Measurements from ENCODE around the gene RTP3. TPM values are rescaled to one million over a fixed set of nuclear protein-coding genes. Genes with fewer than 3 reads are reported as not detected.

Gene RTP3
- total and polyA plus RNA-seq, 2 of the 8 experiments (the other 6 are each of a cell fraction or from before 2014, with no cell fraction given) = 0.08 TPM; not detected in 1

DNA sequence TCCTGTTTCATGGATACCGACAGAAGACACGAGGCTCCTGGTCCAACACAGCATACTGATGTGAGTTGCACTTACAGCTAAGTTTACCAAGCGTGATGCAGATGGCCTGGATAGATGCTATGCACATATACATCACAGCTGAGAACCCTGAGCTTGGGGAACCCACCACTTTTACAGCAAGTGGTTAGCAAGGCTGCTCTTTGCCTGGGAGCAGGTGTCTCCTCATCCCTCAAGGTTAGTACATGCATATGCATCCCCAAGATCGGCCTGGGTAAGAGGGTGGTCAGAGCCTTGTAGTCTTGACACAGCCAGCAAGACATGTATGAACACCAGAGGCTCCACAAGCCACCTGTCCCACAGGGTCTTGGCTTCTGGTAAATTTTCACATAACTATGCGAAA, 40.0 kb downstream of the RTP3 start (continued):
- TF ChIP-seq BRCA1 (IDR thresholded peaks at IDR 0.05; ENCODE audit: low read depth, low read length) = no peak
- TF ChIP-seq, protein P1, sequence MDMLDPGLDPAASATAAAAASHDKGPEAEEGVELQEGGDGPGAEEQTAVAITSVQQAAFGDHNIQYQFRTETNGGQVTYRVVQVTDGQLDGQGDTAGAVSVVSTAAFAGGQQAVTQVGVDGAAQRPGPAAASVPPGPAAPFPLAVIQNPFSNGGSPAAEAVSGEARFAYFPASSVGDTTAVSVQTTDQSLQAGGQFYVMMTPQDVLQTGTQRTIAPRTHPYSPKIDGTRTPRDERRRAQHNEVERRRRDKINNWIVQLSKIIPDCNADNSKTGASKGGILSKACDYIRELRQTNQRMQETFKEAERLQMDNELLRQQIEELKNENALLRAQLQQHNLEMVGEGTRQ (IDR thresholded peaks at IDR 0.05; ENCODE audit: low read length) = no peak
- TF ChIP-seq, protein P2, sequence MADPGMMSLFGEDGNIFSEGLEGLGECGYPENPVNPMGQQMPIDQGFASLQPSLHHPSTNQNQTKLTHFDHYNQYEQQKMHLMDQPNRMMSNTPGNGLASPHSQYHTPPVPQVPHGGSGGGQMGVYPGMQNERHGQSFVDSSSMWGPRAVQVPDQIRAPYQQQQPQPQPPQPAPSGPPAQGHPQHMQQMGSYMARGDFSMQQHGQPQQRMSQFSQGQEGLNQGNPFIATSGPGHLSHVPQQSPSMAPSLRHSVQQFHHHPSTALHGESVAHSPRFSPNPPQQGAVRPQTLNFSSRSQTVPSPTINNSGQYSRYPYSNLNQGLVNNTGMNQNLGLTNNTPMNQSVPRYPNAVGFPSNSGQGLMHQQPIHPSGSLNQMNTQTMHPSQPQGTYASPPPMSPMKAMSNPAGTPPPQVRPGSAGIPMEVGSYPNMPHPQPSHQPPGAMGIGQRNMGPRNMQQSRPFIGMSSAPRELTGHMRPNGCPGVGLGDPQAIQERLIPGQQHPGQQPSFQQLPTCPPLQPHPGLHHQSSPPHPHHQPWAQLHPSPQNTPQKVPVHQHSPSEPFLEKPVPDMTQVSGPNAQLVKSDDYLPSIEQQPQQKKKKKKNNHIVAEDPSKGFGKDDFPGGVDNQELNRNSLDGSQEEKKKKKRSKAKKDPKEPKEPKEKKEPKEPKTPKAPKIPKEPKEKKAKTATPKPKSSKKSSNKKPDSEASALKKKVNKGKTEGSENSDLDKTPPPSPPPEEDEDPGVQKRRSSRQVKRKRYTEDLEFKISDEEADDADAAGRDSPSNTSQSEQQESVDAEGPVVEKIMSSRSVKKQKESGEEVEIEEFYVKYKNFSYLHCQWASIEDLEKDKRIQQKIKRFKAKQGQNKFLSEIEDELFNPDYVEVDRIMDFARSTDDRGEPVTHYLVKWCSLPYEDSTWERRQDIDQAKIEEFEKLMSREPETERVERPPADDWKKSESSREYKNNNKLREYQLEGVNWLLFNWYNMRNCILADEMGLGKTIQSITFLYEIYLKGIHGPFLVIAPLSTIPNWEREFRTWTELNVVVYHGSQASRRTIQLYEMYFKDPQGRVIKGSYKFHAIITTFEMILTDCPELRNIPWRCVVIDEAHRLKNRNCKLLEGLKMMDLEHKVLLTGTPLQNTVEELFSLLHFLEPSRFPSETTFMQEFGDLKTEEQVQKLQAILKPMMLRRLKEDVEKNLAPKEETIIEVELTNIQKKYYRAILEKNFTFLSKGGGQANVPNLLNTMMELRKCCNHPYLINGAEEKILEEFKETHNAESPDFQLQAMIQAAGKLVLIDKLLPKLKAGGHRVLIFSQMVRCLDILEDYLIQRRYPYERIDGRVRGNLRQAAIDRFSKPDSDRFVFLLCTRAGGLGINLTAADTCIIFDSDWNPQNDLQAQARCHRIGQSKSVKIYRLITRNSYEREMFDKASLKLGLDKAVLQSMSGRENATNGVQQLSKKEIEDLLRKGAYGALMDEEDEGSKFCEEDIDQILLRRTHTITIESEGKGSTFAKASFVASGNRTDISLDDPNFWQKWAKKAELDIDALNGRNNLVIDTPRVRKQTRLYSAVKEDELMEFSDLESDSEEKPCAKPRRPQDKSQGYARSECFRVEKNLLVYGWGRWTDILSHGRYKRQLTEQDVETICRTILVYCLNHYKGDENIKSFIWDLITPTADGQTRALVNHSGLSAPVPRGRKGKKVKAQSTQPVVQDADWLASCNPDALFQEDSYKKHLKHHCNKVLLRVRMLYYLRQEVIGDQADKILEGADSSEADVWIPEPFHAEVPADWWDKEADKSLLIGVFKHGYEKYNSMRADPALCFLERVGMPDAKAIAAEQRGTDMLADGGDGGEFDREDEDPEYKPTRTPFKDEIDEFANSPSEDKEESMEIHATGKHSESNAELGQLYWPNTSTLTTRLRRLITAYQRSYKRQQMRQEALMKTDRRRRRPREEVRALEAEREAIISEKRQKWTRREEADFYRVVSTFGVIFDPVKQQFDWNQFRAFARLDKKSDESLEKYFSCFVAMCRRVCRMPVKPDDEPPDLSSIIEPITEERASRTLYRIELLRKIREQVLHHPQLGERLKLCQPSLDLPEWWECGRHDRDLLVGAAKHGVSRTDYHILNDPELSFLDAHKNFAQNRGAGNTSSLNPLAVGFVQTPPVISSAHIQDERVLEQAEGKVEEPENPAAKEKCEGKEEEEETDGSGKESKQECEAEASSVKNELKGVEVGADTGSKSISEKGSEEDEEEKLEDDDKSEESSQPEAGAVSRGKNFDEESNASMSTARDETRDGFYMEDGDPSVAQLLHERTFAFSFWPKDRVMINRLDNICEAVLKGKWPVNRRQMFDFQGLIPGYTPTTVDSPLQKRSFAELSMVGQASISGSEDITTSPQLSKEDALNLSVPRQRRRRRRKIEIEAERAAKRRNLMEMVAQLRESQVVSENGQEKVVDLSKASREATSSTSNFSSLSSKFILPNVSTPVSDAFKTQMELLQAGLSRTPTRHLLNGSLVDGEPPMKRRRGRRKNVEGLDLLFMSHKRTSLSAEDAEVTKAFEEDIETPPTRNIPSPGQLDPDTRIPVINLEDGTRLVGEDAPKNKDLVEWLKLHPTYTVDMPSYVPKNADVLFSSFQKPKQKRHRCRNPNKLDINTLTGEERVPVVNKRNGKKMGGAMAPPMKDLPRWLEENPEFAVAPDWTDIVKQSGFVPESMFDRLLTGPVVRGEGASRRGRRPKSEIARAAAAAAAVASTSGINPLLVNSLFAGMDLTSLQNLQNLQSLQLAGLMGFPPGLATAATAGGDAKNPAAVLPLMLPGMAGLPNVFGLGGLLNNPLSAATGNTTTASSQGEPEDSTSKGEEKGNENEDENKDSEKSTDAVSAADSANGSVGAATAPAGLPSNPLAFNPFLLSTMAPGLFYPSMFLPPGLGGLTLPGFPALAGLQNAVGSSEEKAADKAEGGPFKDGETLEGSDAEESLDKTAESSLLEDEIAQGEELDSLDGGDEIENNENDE (IDR thresholded peaks at IDR 0.05; ENCODE audit: insufficient replicate concordance, low read length) = no peak
